ENCODE data around the gene KDM1A. TPM values are rescaled to one million over a fixed set of nuclear protein-coding genes. Genes with fewer than 3 reads are reported as not detected.

Gene KDM1A
- total and polyA plus RNA-seq, 9 of the 15 experiments (the other 6 are each of a cell fraction or from before 2014, with no cell fraction given), result 59.2 to 181 (median 168) TPM

GRCh38 chr1:23057301-23057700 is 38.0 kb downstream of the KDM1A start:
- H3K9me3 ChIP-seq (replicated peaks; ENCODE audit: control insufficient read depth, insufficient read depth, low read depth, low read length), result no peaks in the 10 kb centered on the region
- no peaks in the 10 kb centered on the region for H3K27me3 ChIP-seq (ENCODE audit: control insufficient read depth in 2 of 2, insufficient read depth in 2 of 2, low read length in 2 of 2)
- no peaks in the 10 kb centered on the region for H4K20me1 ChIP-seq (replicated peaks; ENCODE audit: control insufficient read depth, insufficient read depth, low read length)
- no peak for ATAC-seq
- in situ Hi-C loops (cut with MboI) (no loop called here), intact Hi-C loops (cut with micrococcal nuclease) (no loop called here)
- CTCF ChIA-PET (ENCODE audit: low intra/inter-chr PET ratio), result no interaction called here
- WGBS (ENCODE audit: insufficient coverage, low coverage, missing lambda C conversion rate), result 95% methylated on average over 5 of the region's 5 CpGs
- no peaks in the 10 kb centered on the region for H3K9me1 ChIP-seq (ENCODE audit: control insufficient read depth, insufficient read depth, low read length)
- DNase-seq (ENCODE audit: extremely low read depth in 1 of 4, low spot score in 3 of 4), result no peak
- H3K4me1 ChIP-seq (replicated peaks in 1 of 2; ENCODE audit: control insufficient read depth in 2 of 2, insufficient read depth in 2 of 2, low read length in 2 of 2), result no peaks in the 10 kb centered on the region
- no peak for FAIRE-seq
- no peak overlapping the region for H3K9ac ChIP-seq (ENCODE audit: insufficient read depth in 1 of 2, low read depth in 2 of 2, low read length in 2 of 2)
- POLR2A ChIA-PET, result interaction anchor here (0.6 to 2.3 kb wide), 3 partner anchors 8 to 157 kb away, joined by 3 to 11 read pairs (median 3); no protein-coding TSS in a partner anchor
- H3K4me3 ChIP-seq, result no peak overlapping the region
- H2AFZ ChIP-seq (ENCODE audit: low read depth, low read length), result no peak overlapping the region
- no peak overlapping the region for H3K27ac ChIP-seq (ENCODE audit: extremely low read depth, low read depth, low read length)
- H3K79me2 ChIP-seq (ENCODE audit: control insufficient read depth, insufficient read depth, low read length), result no peaks in the 10 kb centered on the region
- no TSS peak for BruUV-seq (replicated peaks)
- H3K36me3 ChIP-seq (ENCODE audit: control insufficient read depth, insufficient read depth, low read length), result peaks cover 95% of the 10 kb centered on the region
- H3K4me2 ChIP-seq (ENCODE audit: insufficient read depth, low read length), result no peak overlapping the region
- TF ChIP-seq TBP (optimal IDR thresholded peaks at IDR 0.05; ENCODE audit: low read depth, low read length) (no peak), FOXJ3 (CRISPR knock-in tag; IDR thresholded peaks at IDR 0.05) (no peak), ZNF398 (CRISPR knock-in tag; IDR thresholded peaks at IDR 0.05) (no peak), ZNF280B (CRISPR knock-in tag; IDR thresholded peaks at IDR 0.05) (no peak), MITF (IDR thresholded peaks at IDR 0.05) (no peak), CHCHD3 (CRISPR knock-in tag; IDR thresholded peaks at IDR 0.05) (no peak), FOXP4 (CRISPR knock-in tag; IDR thresholded peaks at IDR 0.05; ENCODE audit: borderline replicate concordance) (no peak), MYBL2 (IDR thresholded peaks at IDR 0.05; ENCODE audit: low read depth) (no peak), MYBL2 (CRISPR knock-in tag; IDR thresholded peaks at IDR 0.05; ENCODE audit: borderline replicate concordance) (no peak), HSF4 (CRISPR knock-in tag; IDR thresholded peaks at IDR 0.05; ENCODE audit: borderline replicate concordance) (no peak), RBBP5 (IDR thresholded peaks at IDR 0.05; ENCODE audit: borderline replicate concordance, insufficient read depth, low read length, poor library complexity, severe bottlenecking) (no peak), ZC3H8 (IDR thresholded peaks at IDR 0.05) (no peak), SMAD3 (CRISPR knock-in tag; conservative IDR thresholded peaks at IDR 0.05) (no peak), ZNF277 (CRISPR knock-in tag; IDR thresholded peaks at IDR 0.05; ENCODE audit: borderline replicate concordance) (no peak), EHMT2 (IDR thresholded peaks at IDR 0.05) (no peak)

Data from K562 (cell line).